Endothelial cell of umbilical vein (primary cell): Measurements from ENCODE around the gene CLDN16. TPM values are rescaled to one million over a fixed set of nuclear protein-coding genes. Genes with fewer than 3 reads are reported as not detected.

Experiments used
- BruUV-seq: library from RNA; stranded (reverse); fragments of 400-500 nt; replicated peaks from 2 replicates; lab custom pipeline; 2021; lab: Mats Ljungman, UMichigan
- CTCF ChIA-PET: fragments of 300-600, 350-600 bp; sonication (Branson Sonifier 250); formaldehyde crosslinking; loops from one replicate; lab custom pipeline; 2021; ENCODE audit warnings: antibody characterized with exemption, inconsistent platforms; lab: Charles Lee
- POLR2A ChIA-PET: fragments of 300-600, 350-600 bp; sonication (Branson Sonifier 250); formaldehyde crosslinking; loops from one replicate; lab custom pipeline; 2021; ENCODE audit warnings: antibody characterized with exemption, inconsistent platforms; lab: Charles Lee
- DNase-seq: peaks from one replicate; pipeline ENCODE4 v3.0.0-alpha.2; 2011; ENCODE audit warnings: low read depth, low spot score
- FAIRE-seq: peaks from 2 replicates; lab custom pipeline; 2011; peaks lifted over from hg19 to GRCh38; lab: Jason Lieb, UNC
- H2AFZ ChIP-seq: 2 replicates; pipeline ENCODE4 v1.6.0; 2012; ENCODE audit warnings: low read depth, low read length, control low read depth, inconsistent platforms
- H3K27ac ChIP-seq: 2 replicates; pipeline ENCODE4 v1.5.1; 2011; ENCODE audit warnings: low read depth, mild to moderate bottlenecking, control low read depth, low read length, moderate library complexity; ENCODE audit not compliant: insufficient read depth
- H3K27me3 ChIP-seq, 2 experiments: 2 replicates each; pipeline versions ENCODE4 v1.6.0 to v1.6.1; 2011; ENCODE audit warnings: low read length in 2 of 2, mixed read lengths in 1 of 2; ENCODE audit not compliant: control insufficient read depth in 2 of 2, insufficient read depth in 2 of 2
- H3K36me3 ChIP-seq, 2 experiments: 2 replicates in 1 of 2; 3 replicates in 1 of 2; pipeline ENCODE4 v1.5.1; 2011; ENCODE audit warnings: low read length in 2 of 2, mild to moderate bottlenecking in 1 of 2, moderate library complexity in 1 of 2; ENCODE audit not compliant: control insufficient read depth in 2 of 2, insufficient read depth in 2 of 2; ENCODE audit errors: extremely low read depth in 1 of 2
- H3K4me1 ChIP-seq: 3 replicates; pipeline ENCODE4 v1.5.1; 2011; ENCODE audit warnings: mild to moderate bottlenecking, low read length; ENCODE audit not compliant: control insufficient read depth, insufficient read depth; ENCODE audit errors: extremely low read depth
- H3K4me2 ChIP-seq: 2 replicates; pipeline ENCODE4 v1.6.1; 2011; ENCODE audit warnings: low read length, control low read depth, mixed read lengths; ENCODE audit not compliant: insufficient read depth
- H3K4me3 ChIP-seq, 3 experiments: fragments of 200-600 bp in 1 of 3; sonication (generic), shearing (Covaris generic) in 1 of 3; replicated peaks in 1 of 3; 2 replicates each; pipeline ENCODE4 v1.5.1; 2011 to 2016; ENCODE audit warnings: control low read depth in 3 of 3, low read length in 3 of 3, mild to moderate bottlenecking in 2 of 3, inconsistent platforms in 1 of 3, low read depth in 1 of 3, moderate library complexity in 1 of 3; ENCODE audit not compliant: insufficient read depth in 1 of 3
- H3K79me2 ChIP-seq: 2 replicates; pipeline ENCODE4 v1.6.0; 2012; ENCODE audit warnings: low read length, inconsistent platforms; ENCODE audit not compliant: control insufficient read depth, insufficient read depth
- H3K9ac ChIP-seq: replicated peaks from 2 replicates; pipeline ENCODE3; 2011; ENCODE audit warnings: low read length, control low read depth; ENCODE audit not compliant: insufficient read depth; ENCODE audit errors: extremely low read depth
- H3K9me1 ChIP-seq: replicated peaks from 3 replicates; pipeline ENCODE4 v1.6.0; 2011; ENCODE audit warnings: mild to moderate bottlenecking, low read length; ENCODE audit not compliant: control insufficient read depth, insufficient read depth; ENCODE audit errors: extremely low read depth
- H3K9me3 ChIP-seq: replicated peaks from 2 replicates; pipeline ENCODE4 v1.5.1; 2012; ENCODE audit warnings: low read length, inconsistent platforms; ENCODE audit not compliant: control insufficient read depth, insufficient read depth
- H4K20me1 ChIP-seq: replicated peaks from 2 replicates; pipeline ENCODE3; 2011; ENCODE audit warnings: mild to moderate bottlenecking, low read length; ENCODE audit not compliant: control insufficient read depth, insufficient read depth; ENCODE audit errors: extremely low read depth
- CTCF ChIP-seq, 2 donors: IDR thresholded peaks; 1 replicate in 1 of 2; 2 replicates in 1 of 2; pipeline ENCODE4 v1.5.1; 2011; ENCODE audit warnings: low read length in 2 of 2, mild to moderate bottlenecking in 2 of 2, moderate library complexity in 2 of 2, control low read depth in 1 of 2, inconsistent platforms in 1 of 2, low read depth in 1 of 2; ENCODE audit not compliant: insufficient read depth in 1 of 2; ENCODE audit errors: extremely low read depth in 1 of 2
- EZH2 ChIP-seq: IDR thresholded peaks from 2 replicates; pipeline ENCODE4 v1.6.1; 2012; ENCODE audit warnings: borderline replicate concordance, low read depth, mild to moderate bottlenecking, moderate library complexity, low read length, inconsistent platforms; ENCODE audit not compliant: severe bottlenecking
- FOS ChIP-seq: IDR thresholded peaks from 2 replicates; pipeline ENCODE4 v1.6.1; 2011; ENCODE audit warnings: mild to moderate bottlenecking, low read length, moderate library complexity, borderline replicate concordance; ENCODE audit not compliant: insufficient read depth
- GATA2 ChIP-seq: IDR thresholded peaks from 2 replicates; pipeline ENCODE4 v1.7.0; 2011; ENCODE audit warnings: low read depth, mild to moderate bottlenecking, moderate library complexity, mixed read lengths, low read length; ENCODE audit not compliant: insufficient read length, insufficient read depth
- JUN ChIP-seq: IDR thresholded peaks from 2 replicates; pipeline ENCODE4 v1.6.1; 2011; ENCODE audit warnings: borderline replicate concordance, low read depth; ENCODE audit not compliant: insufficient read length, insufficient read depth
- MAX ChIP-seq: IDR thresholded peaks from 2 replicates; pipeline ENCODE4 v1.6.1; 2011; ENCODE audit not compliant: insufficient read depth, insufficient read length
- MYC ChIP-seq: IDR thresholded peaks from one replicate; pipeline ENCODE4 v1.6.1; 2011; ENCODE audit warnings: mild to moderate bottlenecking, low read depth, low read length
- POLR2A ChIP-seq: IDR thresholded peaks from 2 replicates; pipeline ENCODE4 v1.6.1; 2012; ENCODE audit warnings: low read depth, mild to moderate bottlenecking, control low read depth, low read length
- POLR2AphosphoS5 ChIP-seq: IDR thresholded peaks from 2 replicates; pipeline ENCODE4 v1.6.1; 2012; ENCODE audit warnings: low read depth, mild to moderate bottlenecking, control low read depth, low read length, moderate library complexity; ENCODE audit not compliant: insufficient read depth
- dilution Hi-C: fragments of 300-500 bp; cut with MboI; formaldehyde crosslinking; loops from one replicate; pipeline ENCODE4 v1.15.0; 2019; ENCODE audit warnings: low sequenced_read_pairs; ENCODE audit not compliant: extremely low pct_ligation_motif_present
- intact Hi-C: fragments of 100-400 bp; cut with micrococcal nuclease; formaldehyde crosslinking; loops from one replicate; pipeline ENCODE4 v1.10.0; 2022
- polyA plus RNA-seq, 4 experiments: library from polyadenylated mRNA; depleted of rRNA in 3 of 4; stranded (reverse) in 3 of 4; unstranded in 1 of 4; fragments of >200 nt; gene quantifications; 2 replicates each; pipeline versions ENCODE4 v1.2.1 to v1.2.3, GENCODE V29; 2011 to 2012; ENCODE audit warnings: missing spikeins in 1 of 4
- total RNA-seq: library from RNA; stranded (reverse); gene quantifications from 2 replicates; pipeline ENCODE4 v1.2.3, GENCODE V29; 2021

The CLDN16 gene
- total and polyA plus RNA-seq, 2 donors (not counting 3 experiments of a cell fraction or from before 2014, with no cell fraction given) = 0.01 TPM; not detected in 1

GRCh38 chr3:190345878-190346277 is 42.1 kb upstream of the CLDN16 start:
- DNase-seq (no peak), FAIRE-seq (no peak)
- Histone ChIP-seq H3K27me3 (no peaks in the 10 kb centered on the region), H3K9ac (peak overlapping the region; percentile 76), H3K9me1 (no peaks in the 10 kb centered on the region), H3K4me3 (peak overlapping the region in 1 of 3 experiments; percentile 48), H3K79me2 (no peaks in the 10 kb centered on the region), H4K20me1 (no peaks in the 10 kb centered on the region), H3K36me3 (no peaks in the 10 kb centered on the region), H3K27ac (peak overlapping the region; percentile 89), H3K9me3 (no peaks in the 10 kb centered on the region), H3K4me2 (peak overlapping the region; percentile 85), H2AFZ (peak overlapping the region; percentile 83), H3K4me1 (peaks cover 20% of the 10 kb centered on the region)
- TF ChIP-seq MYC = no peak
- TF ChIP-seq POLR2A = no peak
- TF ChIP-seq POLR2AphosphoS5 = no peak
- no peak for TF ChIP-seq CTCF (IDR thresholded peaks at IDR 0.05; ENCODE audit: extremely low read depth in 1 of 2, insufficient read depth in 1 of 2, low read depth in 1 of 2, low read length in 2 of 2)
- TF ChIP-seq GATA2 = no peak
- no peak for TF ChIP-seq JUN
- no peak for TF ChIP-seq FOS
- TF ChIP-seq MAX = no peak
- TF ChIP-seq EZH2 = no peak
- POLR2A ChIA-PET = no interaction called here
- CTCF ChIA-PET = interaction anchor here (0.7 to 2.4 kb wide), 6 partner anchors 16 to 384 kb away, joined by 3 to 27 read pairs (median 4); partner anchors contain the start of gene CLDN1
- intact Hi-C loops (loop anchor here (1.0 kb wide), 5 partner anchors 24 to 220 kb away; partner anchors contain the start of gene CLDN1), dilution Hi-C loops (no loop called here)
- no TSS peak for BruUV-seq
